H1 (cell line): ENCODE results near the gene ALK. TPM values are rescaled to one million over a fixed set of nuclear protein-coding genes. Genes with fewer than 3 reads are reported as not detected.

Experiments
- CTCF ChIA-PET: fragments of 300-600 bp; sonication (Branson Sonifier 250); formaldehyde crosslinking; loops from one replicate; lab custom pipeline; 2021; ENCODE audit not compliant: partially characterized antibody; lab: Charles Lee
- POLR2A ChIA-PET: fragments of 300-600 bp; sonication (Branson Sonifier 250); formaldehyde crosslinking; loops from one replicate; lab custom pipeline; 2021; ENCODE audit warnings: inconsistent platforms; ENCODE audit not compliant: partially characterized antibody; lab: Charles Lee
- DNase-seq, 2 experiments: peaks; one replicate each; pipeline versions ENCODE4 v3.0.0 to v3.0.0-alpha.2; 2010 to 2022; ENCODE audit warnings: low spot score in 2 of 2, low read depth in 1 of 2, mixed read lengths in 1 of 2
- FAIRE-seq: peaks from 2 replicates; lab custom pipeline; 2011; peaks lifted over from hg19 to GRCh38; lab: Jason Lieb, UNC
- H2AFZ ChIP-seq: 2 replicates; pipeline ENCODE4 v1.8.1; 2012; ENCODE audit warnings: low read length, inconsistent platforms
- H2AK5ac ChIP-seq: 2 replicates; pipeline ENCODE4 v1.6.1; 2013; ENCODE audit warnings: low read depth, low read length
- H2BK120ac ChIP-seq: replicated peaks from 2 replicates; pipeline ENCODE3; 2013; ENCODE audit warnings: low read depth, low read length, inconsistent platforms
- H2BK12ac ChIP-seq: 2 replicates; pipeline ENCODE4 v1.6.1; 2013; ENCODE audit warnings: low read depth, low read length
- H2BK15ac ChIP-seq: 2 replicates; pipeline ENCODE4 v1.6.1; 2013; ENCODE audit warnings: low read length
- H2BK20ac ChIP-seq: 2 replicates; pipeline ENCODE4 v1.6.1; 2013; ENCODE audit warnings: low read length
- H2BK5ac ChIP-seq: 2 replicates; pipeline ENCODE4 v1.6.1; 2013; ENCODE audit warnings: low read depth, low read length
- H3K14ac ChIP-seq: 2 replicates; pipeline ENCODE4 v1.6.1; 2013; ENCODE audit warnings: inconsistent platforms; ENCODE audit not compliant: insufficient read length
- H3K18ac ChIP-seq: 2 replicates; pipeline ENCODE4 v1.6.1; 2013; ENCODE audit warnings: low read length; ENCODE audit errors: extremely low read depth
- H3K23ac ChIP-seq: 2 replicates; pipeline ENCODE4 v1.6.1; 2013; ENCODE audit warnings: inconsistent platforms; ENCODE audit not compliant: insufficient read length
- H3K23me2 ChIP-seq: 2 replicates; pipeline ENCODE4 v1.6.1; 2013; ENCODE audit warnings: low read depth, low read length
- H3K27ac ChIP-seq: 2 replicates; pipeline ENCODE4 v1.6.1; 2011; ENCODE audit warnings: low read depth, low read length, inconsistent platforms
- H3K27me3 ChIP-seq, 4 experiments: replicated peaks in 1 of 4; 1 replicate in 1 of 4; 2 replicates in 3 of 4; pipeline versions ENCODE4 v1.6.1 to v1.8.1; 2011 to 2013; ENCODE audit warnings: low read length in 3 of 4, mild to moderate bottlenecking in 3 of 4, inconsistent platforms in 2 of 4, mixed read lengths in 2 of 4, moderate library complexity in 1 of 4; ENCODE audit not compliant: control insufficient read depth in 3 of 4, insufficient read depth in 3 of 4; ENCODE audit errors: extremely low read depth in 1 of 4
- H3K36me3 ChIP-seq, 4 experiments: 2 replicates each; pipeline versions ENCODE4 v1.6.1 to v1.8.1; 2011 to 2013; ENCODE audit warnings: mild to moderate bottlenecking in 4 of 4, low read length in 3 of 4, moderate library complexity in 2 of 4, control low read depth in 1 of 4, inconsistent platforms in 1 of 4; ENCODE audit not compliant: insufficient read depth in 4 of 4, control insufficient read depth in 2 of 4
- H3K4ac ChIP-seq: replicated peaks from 2 replicates; pipeline ENCODE3; 2013; ENCODE audit warnings: low read length, low read depth, mixed read lengths, inconsistent platforms; ENCODE audit not compliant: insufficient read length
- H3K4me1 ChIP-seq, 4 experiments: replicated peaks in 1 of 4; 1 replicate in 1 of 4; 2 replicates in 3 of 4; pipeline versions ENCODE4 v1.6.1 to v1.8.1; 2011 to 2013; ENCODE audit warnings: low read length in 3 of 4, inconsistent platforms in 2 of 4, mixed read lengths in 1 of 4; ENCODE audit not compliant: insufficient read depth in 4 of 4, control insufficient read depth in 3 of 4
- H3K4me2 ChIP-seq, 2 experiments: 2 replicates each; pipeline versions ENCODE4 v1.6.1 to v1.8.1; 2011 to 2013; ENCODE audit warnings: low read depth in 2 of 2, low read length in 2 of 2, control low read depth in 1 of 2, inconsistent platforms in 1 of 2, mild to moderate bottlenecking in 1 of 2; ENCODE audit not compliant: insufficient read depth in 1 of 2
- H3K4me3 ChIP-seq, 4 experiments: fragments of 200-600, 300-600 bp in 1 of 4; sonication (generic), shearing (Covaris generic), sonication (Bioruptor Twin) in 1 of 4; 2 replicates each; pipeline versions ENCODE4 v1.5.1 to v1.8.1; 2011 to 2016; ENCODE audit warnings: low read length in 4 of 4, low read depth in 3 of 4, control low read depth in 2 of 4, inconsistent platforms in 2 of 4, mild to moderate bottlenecking in 2 of 4, mixed read lengths in 1 of 4, moderate library complexity in 1 of 4; ENCODE audit not compliant: insufficient read depth in 2 of 4; ENCODE audit errors: extremely low read depth in 1 of 4
- H3K56ac ChIP-seq: replicated peaks from 2 replicates; pipeline ENCODE3; 2013; ENCODE audit warnings: low read depth, mild to moderate bottlenecking, mixed read lengths, low read length, inconsistent platforms; ENCODE audit not compliant: insufficient read length
- H3K79me1 ChIP-seq: 2 replicates; pipeline ENCODE4 v1.6.1; 2013; ENCODE audit warnings: low read depth, low read length, control low read depth
- H3K79me2 ChIP-seq, 2 experiments: 2 replicates each; pipeline versions ENCODE4 v1.6.1 to v1.8.1; 2012 to 2013; ENCODE audit warnings: low read length in 2 of 2, mild to moderate bottlenecking in 2 of 2, inconsistent platforms in 1 of 2; ENCODE audit not compliant: insufficient read depth in 2 of 2, control insufficient read depth in 1 of 2
- H3K9ac ChIP-seq, 4 experiments: replicated peaks in 1 of 4; 1 replicate in 1 of 4; 2 replicates in 3 of 4; pipeline versions ENCODE4 v1.6.1 to v1.8.1; 2011 to 2013; ENCODE audit warnings: low read depth in 3 of 4, low read length in 3 of 4, control low read depth in 2 of 4, mild to moderate bottlenecking in 2 of 4, moderate library complexity in 2 of 4, inconsistent platforms in 1 of 4; ENCODE audit errors: extremely low read depth in 1 of 4
- H3K9me3 ChIP-seq, 2 experiments: 2 replicates each; pipeline versions ENCODE4 v1.6.1 to v1.8.1; 2012 to 2013; ENCODE audit warnings: mild to moderate bottlenecking in 2 of 2, moderate library complexity in 2 of 2, control low read depth in 1 of 2, inconsistent platforms in 1 of 2, low read depth in 1 of 2, low read length in 1 of 2, mixed read lengths in 1 of 2; ENCODE audit not compliant: insufficient read depth in 2 of 2
- H4K20me1 ChIP-seq, 2 experiments: replicated peaks in 1 of 2; 2 replicates each; pipeline versions ENCODE3 to v1.8.1; 2011 to 2013; ENCODE audit warnings: inconsistent platforms in 2 of 2, low read length in 2 of 2, mild to moderate bottlenecking in 1 of 2; ENCODE audit not compliant: insufficient read depth in 2 of 2, control insufficient read depth in 1 of 2
- H4K5ac ChIP-seq: 2 replicates; pipeline ENCODE4 v1.6.1; 2013; ENCODE audit warnings: low read length, low read depth, mixed read lengths, inconsistent platforms; ENCODE audit not compliant: insufficient read length
- H4K8ac ChIP-seq: 2 replicates; pipeline ENCODE4 v1.8.0; 2013; ENCODE audit warnings: mild to moderate bottlenecking, moderate library complexity, low read length, inconsistent platforms; ENCODE audit not compliant: insufficient read depth; ENCODE audit errors: extremely low read depth
- H4K91ac ChIP-seq: replicated peaks from 2 replicates; pipeline ENCODE3; 2013; ENCODE audit warnings: low read length, mixed read lengths, inconsistent platforms; ENCODE audit not compliant: insufficient read length
- CHD1 ChIP-seq: IDR thresholded peaks from 2 replicates; pipeline ENCODE4 v1.6.1; 2012; ENCODE audit warnings: low read depth, low read length, improper control_type of control experiment
- HDAC6 ChIP-seq: IDR thresholded peaks from one replicate; pipeline ENCODE4 v1.7.1; 2012; ENCODE audit warnings: low read depth, mild to moderate bottlenecking, inconsistent platforms, low read length, moderate library complexity
- JUN ChIP-seq: IDR thresholded peaks from 2 replicates; pipeline ENCODE4 v1.6.1; 2011; ENCODE audit warnings: low read depth, mild to moderate bottlenecking, improper control_type of control experiment, low read length
- NANOG ChIP-seq: IDR thresholded peaks from 2 replicates; pipeline ENCODE4 v1.6.1; 2011; ENCODE audit warnings: low read length, low read depth, mild to moderate bottlenecking, inconsistent platforms; ENCODE audit not compliant: insufficient read depth, poor library complexity, severe bottlenecking
- POLR2AphosphoS5 ChIP-seq: IDR thresholded peaks from 2 replicates; pipeline ENCODE4 v1.6.1; 2011; ENCODE audit warnings: low read depth, low read length
- RBBP5 ChIP-seq: IDR thresholded peaks from 2 replicates; pipeline ENCODE4 v1.7.1; 2012; ENCODE audit warnings: low read depth, mild to moderate bottlenecking, inconsistent platforms, low read length, moderate library complexity, borderline replicate concordance
- RFX5 ChIP-seq: IDR thresholded peaks from 2 replicates; pipeline ENCODE4 v1.6.1; 2011; ENCODE audit warnings: low read depth, low read length, improper control_type of control experiment, borderline replicate concordance
- RNF2 ChIP-seq: fragments of 200-900, 300-1000 bp; sonication (generic); IDR thresholded peaks from 2 replicates; pipeline ENCODE4 v1.7.1; 2016; ENCODE audit warnings: borderline replicate concordance, low read depth, mild to moderate bottlenecking, antibody characterized with exemption, low read length; ENCODE audit not compliant: poor library complexity, severe bottlenecking; ENCODE audit errors: missing control alignments
- SIX5 ChIP-seq: IDR thresholded peaks from 2 replicates; pipeline ENCODE4 v1.6.1; 2011; ENCODE audit warnings: mild to moderate bottlenecking, low read depth, low read length
- SP1 ChIP-seq: IDR thresholded peaks from 2 replicates; pipeline ENCODE4 v1.6.1; 2011; ENCODE audit warnings: low read depth, low read length
- YY1 ChIP-seq: IDR thresholded peaks from 2 replicates; pipeline ENCODE4 v1.6.1; 2011; ENCODE audit warnings: low read depth, mild to moderate bottlenecking, low read length
- WGBS, 2 experiments: shearing (Covaris generic) in 1 of 2; methylation state at CpG; one replicate each; pipeline versions ENCODE4 v1.1.6 to v1.1.7; 2013 to 2015; ENCODE audit warnings: low lambda C conversion rate in 2 of 2, mixed read lengths in 2 of 2, inconsistent platforms in 1 of 2, low coverage in 1 of 2, missing lambda C conversion rate in 1 of 2; ENCODE audit not compliant: insufficient replicate concordance in 2 of 2, insufficient coverage in 1 of 2, insufficient read length in 1 of 2; ENCODE audit errors: extremely low coverage in 1 of 2, missing lambda C conversion rate in 1 of 2; 5-methylcytosine and 5-hydroxymethylcytosine counted together
- polyA plus RNA-seq, 7 experiments: library from polyadenylated mRNA; depleted of rRNA in 3 of 7; stranded (reverse) in 5 of 7; unstranded in 2 of 7; fragments of >200 nt in 5 of 7; fragments of 200-250 nt in 2 of 7; gene quantifications; 1 replicate in 5 of 7; 2 replicates in 1 of 7; 4 replicates in 1 of 7; pipeline versions ENCODE4 v1.2.1 to v1.2.3, GENCODE V29; 2011 to 2013; ENCODE audit warnings: missing spikeins in 2 of 7, mixed read lengths in 2 of 7
- total RNA-seq: library from RNA; stranded (reverse); fragmentation: NEBNext Ultra II Directional; extraction: Animal tissue kit (Norgen Biotek cat#: 25700); gene quantifications from 2 replicates; pipeline ENCODE4 v1.2.1, GENCODE V29; 2021
- TF ChIP-seq, protein P1 (sequence below): IDR thresholded peaks from 2 replicates; pipeline ENCODE4 v1.6.1; 2011; ENCODE audit warnings: low read depth, mild to moderate bottlenecking, low read length; ENCODE audit not compliant: insufficient read depth

Gene ALK
- total and polyA plus RNA-seq, 2 of the 8 experiments (the other 6 are each of a cell fraction or from before 2014, with no cell fraction given), result 0.02 to 0.09 TPM

DNA sequence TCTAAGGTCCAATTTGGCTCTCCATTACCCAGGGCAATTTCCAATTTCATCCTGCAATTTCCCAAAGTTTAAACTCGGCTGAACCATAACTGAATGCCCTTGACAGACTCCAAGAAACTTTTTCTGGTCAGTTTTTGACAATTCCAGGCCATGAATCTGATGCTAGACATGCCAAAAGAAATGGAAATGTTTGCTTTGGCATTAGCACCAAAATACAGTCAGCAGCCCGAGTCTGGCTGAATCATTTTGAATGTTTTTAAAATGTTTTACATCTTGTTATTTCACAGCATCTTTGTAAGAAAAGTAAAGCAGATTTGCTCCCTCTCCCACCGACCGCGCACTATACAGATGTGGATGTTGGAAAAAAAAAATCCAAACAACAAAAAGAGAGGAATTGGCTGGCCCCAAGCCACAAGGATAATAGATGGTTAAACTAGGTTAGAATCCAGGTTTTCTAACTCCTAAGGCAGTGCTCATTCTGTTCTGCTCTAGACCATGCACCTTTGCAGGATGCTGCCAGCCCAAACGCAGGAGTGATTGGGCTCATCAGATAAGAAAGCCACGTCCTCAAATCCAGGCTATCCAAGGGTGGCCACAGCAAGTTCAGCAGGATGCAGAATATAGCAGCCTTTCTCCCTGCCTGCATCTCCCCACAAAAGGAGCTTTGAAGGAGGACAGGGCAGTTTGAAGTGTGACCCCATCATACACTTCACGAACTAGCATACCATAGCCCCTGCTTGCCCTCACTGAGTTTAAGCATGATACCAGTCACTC is 167.5 kb downstream of the ALK start:
- H3K23ac ChIP-seq, result no peak overlapping the region
- no peak overlapping the region for H2BK15ac ChIP-seq
- H3K4me2 ChIP-seq, result no peak overlapping the region
- H3K27me3 ChIP-seq, result no peaks in the 10 kb centered on the region
- H4K91ac ChIP-seq, result no peak overlapping the region
- no peaks in the 10 kb centered on the region for H3K36me3 ChIP-seq
- H3K4me3 ChIP-seq, result no peak overlapping the region
- no peaks in the 10 kb centered on the region for H3K9me3 ChIP-seq
- no peak overlapping the region for H2AK5ac ChIP-seq
- no peak overlapping the region for H2BK120ac ChIP-seq
- no peaks in the 10 kb centered on the region for H3K4me1 ChIP-seq
- no peaks in the 10 kb centered on the region for H3K79me2 ChIP-seq
- H2BK5ac ChIP-seq, result no peak overlapping the region
- no peak overlapping the region for H4K8ac ChIP-seq
- FAIRE-seq, result no peak
- CTCF ChIA-PET, result interaction anchor here (1.0 to 1.6 kb wide), 5 partner anchors 12 to 445 kb away, joined by 3 to 4 read pairs (median 3); no protein-coding TSS in a partner anchor
- POLR2A ChIA-PET, result no interaction called here
- H3K18ac ChIP-seq, result no peak overlapping the region
- no peak overlapping the region for H3K9ac ChIP-seq
- H2BK20ac ChIP-seq, result no peak overlapping the region
- no peak overlapping the region for H3K4ac ChIP-seq
- H2BK12ac ChIP-seq, result no peak overlapping the region
- no peak overlapping the region for H4K5ac ChIP-seq
- no peak for DNase-seq
- no peak overlapping the region for H2AFZ ChIP-seq
- 83% methylated on average over 8 of the region's 8 CpGs; no CpG with 5 or more reads in 1 of the 2 experiments for WGBS, 2 experiments
- H3K14ac ChIP-seq, result no peak overlapping the region
- H4K20me1 ChIP-seq, result no peaks in the 10 kb centered on the region
- no peak overlapping the region for H3K27ac ChIP-seq
- H3K23me2 ChIP-seq, result no peaks in the 10 kb centered on the region; the same call in 1 of the 2 replicates
- no peak overlapping the region for H3K56ac ChIP-seq
- no peaks in the 10 kb centered on the region for H3K79me1 ChIP-seq
- TF ChIP-seq POLR2AphosphoS5 (no peak), JUN (no peak), RBBP5 (no peak), CHD1 (no peak), SIX5 (no peak), YY1 (no peak), NANOG (no peak), RNF2 (no peak), RFX5 (no peak), SP1 (no peak), HDAC6 (no peak)
- TF ChIP-seq, protein P1, sequence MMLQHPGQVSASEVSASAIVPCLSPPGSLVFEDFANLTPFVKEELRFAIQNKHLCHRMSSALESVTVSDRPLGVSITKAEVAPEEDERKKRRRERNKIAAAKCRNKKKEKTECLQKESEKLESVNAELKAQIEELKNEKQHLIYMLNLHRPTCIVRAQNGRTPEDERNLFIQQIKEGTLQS, result no peak
